ENCODE measurements around the gene SYT3.
"Not testable (repeated sequence)": the region's sequence is repeated elsewhere in the genome, so short reads cannot be mapped to it uniquely, and the experiment has no call there.

Gene SYT3

GRCh38 chr19:50602496-50602895, 37.2 kb downstream of the SYT3 start:
- DNase-seq, result no peak

- DNase-seq, result no peak
Measured at GRCh38 chr19:50602089-50602422, 37.6 kb downstream of the SYT3 start.

GRCh38 chr19:50601407-50602088, 38.1 kb downstream of the SYT3 start:
- peak; percentile 81 for DNase-seq

- DNase-seq, result no peak
Measured at GRCh38 chr19:50599427-50599826, 40.3 kb downstream of the SYT3 start.

GRCh38 chr19:50590191-50590590, 49.5 kb downstream of the SYT3 start:
- DNase-seq, result no peak

- DNase-seq, result not testable (repeated sequence)
Measured at GRCh38 chr19:50581795-50582660, 57.7 kb downstream of the SYT3 start.

- no peak for DNase-seq
Measured at GRCh38 chr19:50580970-50581634, 58.6 kb downstream of the SYT3 start.

GRCh38 chr19:50580240-50580639, 59.4 kb downstream of the SYT3 start:
- no peak for DNase-seq

GRCh38 chr19:50576769-50577168, 62.9 kb downstream of the SYT3 start:
- not testable (repeated sequence) for DNase-seq

- DNase-seq, result no peak
Measured at GRCh38 chr19:50573741-50574461, 65.8 kb downstream of the SYT3 start.
